Measurements from ENCODE around the gene PISD. TPM values are rescaled to one million over a fixed set of nuclear protein-coding genes. Genes with fewer than 3 reads are reported as not detected.

Gene PISD
- total RNA-seq, 3 donors from 2014 or later (not counting 1 experiment from before 2014, with no cell fraction given) = 36.0 to 52.1 (median 47.8) TPM

DNA sequence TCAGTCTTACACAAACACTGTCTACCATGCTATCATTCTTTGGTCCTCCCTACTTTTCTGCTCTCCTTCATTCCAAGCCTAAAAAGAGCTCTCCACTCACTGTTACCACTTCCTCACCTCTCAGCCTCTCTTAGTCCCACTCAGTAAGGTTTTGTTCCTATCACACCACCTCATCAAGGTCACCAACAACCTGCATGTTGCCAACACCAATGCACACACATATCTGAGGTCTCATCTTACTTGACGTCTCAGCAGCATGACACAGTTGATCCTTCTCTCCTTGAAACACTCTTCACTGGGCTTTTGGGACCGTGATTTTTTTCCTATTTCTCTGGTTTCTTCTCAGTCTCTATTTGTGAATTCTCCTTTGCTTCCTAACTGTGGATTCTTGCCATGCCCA is 8.1 kb downstream of the PISD start:
- ATAC-seq (no peak), DNase-seq (no peak)
- Mint-ChIP-seq H3K36me3 (no peaks in the 10 kb centered on the region), H3K4me1 (peaks cover 0 to 12% of the 10 kb centered on the region in 2 donors), H3K27ac (no peak overlapping the region), H3K9me3 (no peaks in the 10 kb centered on the region), H3K4me3 (no peak overlapping the region), H3K27me3 (ENCODE audit: low read depth in 2 of 2) (no peaks in the 10 kb centered on the region)
- intact Hi-C loops (cut with micrococcal nuclease) = no loop called here
- H3K9me3 ChIP-seq (ENCODE audit: control insufficient read depth, insufficient read depth, low read length) = no peaks in the 10 kb centered on the region
- no peak overlapping the region for H3K27ac ChIP-seq (ENCODE audit: low read length)
- 71% methylated on average over 2 of the region's 2 CpGs for WGBS (ENCODE audit: insufficient coverage)
- H3K4me3 ChIP-seq (ENCODE audit: low read length) = no peak overlapping the region
- TF ChIP-seq, protein P1, sequence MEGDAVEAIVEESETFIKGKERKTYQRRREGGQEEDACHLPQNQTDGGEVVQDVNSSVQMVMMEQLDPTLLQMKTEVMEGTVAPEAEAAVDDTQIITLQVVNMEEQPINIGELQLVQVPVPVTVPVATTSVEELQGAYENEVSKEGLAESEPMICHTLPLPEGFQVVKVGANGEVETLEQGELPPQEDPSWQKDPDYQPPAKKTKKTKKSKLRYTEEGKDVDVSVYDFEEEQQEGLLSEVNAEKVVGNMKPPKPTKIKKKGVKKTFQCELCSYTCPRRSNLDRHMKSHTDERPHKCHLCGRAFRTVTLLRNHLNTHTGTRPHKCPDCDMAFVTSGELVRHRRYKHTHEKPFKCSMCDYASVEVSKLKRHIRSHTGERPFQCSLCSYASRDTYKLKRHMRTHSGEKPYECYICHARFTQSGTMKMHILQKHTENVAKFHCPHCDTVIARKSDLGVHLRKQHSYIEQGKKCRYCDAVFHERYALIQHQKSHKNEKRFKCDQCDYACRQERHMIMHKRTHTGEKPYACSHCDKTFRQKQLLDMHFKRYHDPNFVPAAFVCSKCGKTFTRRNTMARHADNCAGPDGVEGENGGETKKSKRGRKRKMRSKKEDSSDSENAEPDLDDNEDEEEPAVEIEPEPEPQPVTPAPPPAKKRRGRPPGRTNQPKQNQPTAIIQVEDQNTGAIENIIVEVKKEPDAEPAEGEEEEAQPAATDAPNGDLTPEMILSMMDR (IDR thresholded peaks at IDR 0.05) = no peak
- peaks cover 3% of the 10 kb centered on the region for H3K36me3 ChIP-seq (ENCODE audit: control insufficient read depth, insufficient read depth, low read length)
- H3K27me3 ChIP-seq (ENCODE audit: control insufficient read depth, insufficient read depth, low read length) = no peaks in the 10 kb centered on the region
- H3K4me1 ChIP-seq (ENCODE audit: control insufficient read depth, insufficient read depth, low read length) = no peaks in the 10 kb centered on the region

- DNase-seq (no peak), ATAC-seq (no peak)
- Histone ChIP-seq H3K27ac (ENCODE audit: low read length) (no peak overlapping the region), H3K27me3 (ENCODE audit: control insufficient read depth, insufficient read depth, low read length) (no peaks in the 10 kb centered on the region), H3K4me3 (ENCODE audit: low read length) (no peak overlapping the region), H3K36me3 (ENCODE audit: control insufficient read depth, insufficient read depth, low read length) (peaks cover 5% of the 10 kb centered on the region), H3K4me1 (ENCODE audit: control insufficient read depth, insufficient read depth, low read length) (no peaks in the 10 kb centered on the region), H3K9me3 (ENCODE audit: control insufficient read depth, insufficient read depth, low read length) (no peaks in the 10 kb centered on the region)
- 86% methylated on average over 7 of the region's 9 CpGs for WGBS (ENCODE audit: insufficient coverage)
- Mint-ChIP-seq H3K36me3 (no peaks in the 10 kb centered on the region), H3K4me1 (peaks cover 0 to 12% of the 10 kb centered on the region in 2 donors), H3K27me3 (ENCODE audit: low read depth in 2 of 2) (no peaks in the 10 kb centered on the region), H3K27ac (no peak overlapping the region), H3K4me3 (no peak overlapping the region), H3K9me3 (no peaks in the 10 kb centered on the region)
- intact Hi-C loops (cut with micrococcal nuclease) = no loop called here
- TF ChIP-seq, protein P1 (IDR thresholded peaks at IDR 0.05) = no peak
Observed at GRCh38 chr22:31652911-31653684, 8.9 kb downstream of the PISD start.

DNA sequence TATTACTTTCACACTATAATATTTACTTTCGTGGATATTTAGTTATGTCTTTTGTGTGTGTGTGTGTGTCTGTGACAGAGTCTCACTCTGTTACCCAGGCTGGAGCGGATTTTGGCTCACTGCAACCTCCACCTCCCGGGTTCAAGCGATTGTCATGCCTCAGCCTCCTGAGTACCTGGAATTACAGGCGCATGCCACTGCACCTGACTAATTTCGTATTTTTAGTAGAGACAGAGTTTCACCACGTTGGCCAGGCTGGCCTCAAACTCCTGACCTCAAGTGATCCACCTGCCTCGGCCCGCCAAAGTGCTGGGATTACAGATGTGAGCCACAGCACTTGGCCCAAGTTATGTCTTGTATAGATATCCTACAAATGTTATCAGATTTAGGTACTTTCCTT is 9.9 kb downstream of the PISD start:
- H3K4me3 Mint-ChIP-seq = no peak overlapping the region
- no peaks in the 10 kb centered on the region for H3K9me3 ChIP-seq (ENCODE audit: control insufficient read depth, insufficient read depth, low read length)
- H3K36me3 Mint-ChIP-seq = no peaks in the 10 kb centered on the region
- no peaks in the 10 kb centered on the region for H3K4me1 ChIP-seq (ENCODE audit: control insufficient read depth, insufficient read depth, low read length)
- no peaks in the 10 kb centered on the region for H3K27me3 Mint-ChIP-seq (ENCODE audit: low read depth in 2 of 2)
- H3K27ac Mint-ChIP-seq = no peak overlapping the region
- no peaks in the 10 kb centered on the region for H3K27me3 ChIP-seq (ENCODE audit: control insufficient read depth, insufficient read depth, low read length)
- peaks cover 12% of the 10 kb centered on the region for H3K36me3 ChIP-seq (ENCODE audit: control insufficient read depth, insufficient read depth, low read length)
- H3K27ac ChIP-seq (ENCODE audit: low read length) = no peak overlapping the region
- DNase-seq (no peak), ATAC-seq (no peak)
- H3K4me1 Mint-ChIP-seq = peaks cover 0 to 12% of the 10 kb centered on the region in 2 donors
- H3K4me3 ChIP-seq (ENCODE audit: low read length) = no peak overlapping the region
- no peaks in the 10 kb centered on the region for H3K9me3 Mint-ChIP-seq
- WGBS (ENCODE audit: insufficient coverage) = 81% methylated on average over 8 of the region's 9 CpGs
- TF ChIP-seq, protein P1 (IDR thresholded peaks at IDR 0.05) = no peak
- intact Hi-C loops (cut with micrococcal nuclease) = no loop called here

DNA sequence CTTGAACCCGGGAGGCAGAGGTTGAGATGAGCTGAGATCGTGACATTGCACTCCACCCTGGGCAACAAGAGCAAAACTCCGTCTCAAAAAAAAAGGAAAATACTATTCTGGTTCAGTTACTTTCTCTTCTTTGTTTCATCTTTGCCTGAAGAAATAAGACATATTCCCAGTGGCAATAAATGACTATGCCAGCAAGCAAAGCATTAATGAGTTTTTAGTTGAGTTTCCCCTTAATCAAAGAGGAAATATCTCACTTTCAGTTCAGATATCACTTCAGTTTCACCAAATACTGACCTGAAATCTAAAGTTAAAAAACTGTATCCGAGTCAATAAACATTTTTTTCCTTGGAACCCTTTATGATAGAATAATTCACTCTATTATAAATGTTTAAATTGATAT is 10.4 kb downstream of the PISD start:
- H3K4me1 Mint-ChIP-seq = peaks cover 0 to 10% of the 10 kb centered on the region in 2 donors
- intact Hi-C loops (cut with micrococcal nuclease) = no loop called here
- no peak overlapping the region for H3K4me3 ChIP-seq (ENCODE audit: low read length)
- no peak overlapping the region for H3K4me3 Mint-ChIP-seq
- H3K27ac Mint-ChIP-seq = no peak overlapping the region
- no peaks in the 10 kb centered on the region for H3K9me3 Mint-ChIP-seq
- H3K9me3 ChIP-seq (ENCODE audit: control insufficient read depth, insufficient read depth, low read length) = no peaks in the 10 kb centered on the region
- WGBS (ENCODE audit: insufficient coverage) = 73% methylated on average over 3 of the region's 4 CpGs
- peaks cover 14% of the 10 kb centered on the region for H3K36me3 ChIP-seq (ENCODE audit: control insufficient read depth, insufficient read depth, low read length)
- ATAC-seq (no peak), DNase-seq (no peak)
- H3K4me1 ChIP-seq (ENCODE audit: control insufficient read depth, insufficient read depth, low read length) = no peaks in the 10 kb centered on the region
- H3K27me3 ChIP-seq (ENCODE audit: control insufficient read depth, insufficient read depth, low read length) = no peaks in the 10 kb centered on the region
- no peak overlapping the region for H3K27ac ChIP-seq (ENCODE audit: low read length)
- H3K36me3 Mint-ChIP-seq = no peaks in the 10 kb centered on the region
- H3K27me3 Mint-ChIP-seq (ENCODE audit: low read depth in 2 of 2) = no peaks in the 10 kb centered on the region
- TF ChIP-seq, protein P1 (IDR thresholded peaks at IDR 0.05) = no peak

All from natural killer cell (primary cell).